ENCODE data around the gene LSM10.
A peak's percentile ranks its signal among the peaks of the same experiment; 100 is the strongest.

Gene LSM10

DNA sequence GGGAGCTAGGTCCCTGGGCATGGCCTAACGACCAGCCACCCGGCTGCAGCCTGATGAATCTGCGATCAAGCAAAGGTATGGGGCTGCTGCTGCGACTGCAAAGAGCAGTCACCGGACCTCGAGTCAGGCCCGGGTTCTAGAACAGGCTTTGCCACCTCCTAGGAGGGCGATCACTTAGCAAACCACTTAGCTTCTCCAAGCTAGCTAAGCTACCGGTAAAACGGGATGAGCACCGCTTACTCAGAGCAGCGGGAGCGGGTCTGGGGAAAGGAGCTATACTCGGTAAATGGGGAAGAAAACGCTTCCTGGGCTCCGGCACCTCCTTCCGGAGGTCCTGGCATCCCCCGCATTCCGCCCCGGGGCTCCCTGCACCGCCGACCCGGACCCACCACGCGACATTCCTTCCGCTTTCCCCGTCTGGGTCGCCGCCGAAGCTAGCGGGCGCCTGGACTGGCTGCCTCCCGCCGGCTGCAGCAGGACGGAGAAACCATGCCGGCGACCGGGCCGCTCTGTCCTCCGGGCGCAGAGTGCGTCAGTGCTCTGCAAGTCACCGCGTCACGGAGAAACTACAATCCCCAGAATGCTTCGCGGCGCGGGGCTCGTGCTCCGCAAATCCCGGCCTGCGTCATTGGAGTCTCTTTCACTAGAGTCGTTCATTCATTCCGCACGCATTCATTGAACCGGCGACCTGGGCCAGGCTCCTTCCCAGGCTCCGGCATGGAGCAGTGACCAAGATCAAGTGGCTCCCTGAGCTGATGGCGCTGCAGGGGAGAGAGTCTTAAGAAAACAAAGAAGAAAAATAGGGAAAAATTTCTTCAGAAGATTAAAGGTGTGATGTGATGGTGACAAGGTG, at the start of gene LSM10:
Gene LSM10, minus strand, starts transcription at position 531 of the 853 bp plus-strand sequence. CDS start 3,779 bp downstream, outside the sequence.
- DNase-seq = peak; percentile 92 to 97

DNA sequence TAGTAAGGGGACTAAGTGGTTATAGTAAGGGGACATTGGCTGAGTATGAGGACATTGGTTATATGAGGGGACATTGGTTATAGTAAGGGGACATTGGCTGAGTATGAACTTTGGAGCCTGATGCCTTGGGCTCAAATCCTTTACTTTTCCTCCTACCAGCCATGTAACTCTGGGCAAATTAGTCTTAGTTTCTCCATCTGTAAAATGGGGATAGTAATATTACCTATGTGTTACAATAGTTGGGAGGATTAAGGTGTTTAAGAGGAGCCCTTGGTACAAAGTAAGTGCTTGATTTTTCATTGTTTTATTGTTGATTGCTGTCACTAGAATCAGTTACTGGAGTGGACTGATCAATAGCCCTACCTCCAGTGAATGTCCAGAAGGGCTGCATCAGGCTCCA, 49.7 kb upstream of the LSM10 start:
- no peak for DNase-seq

DNA sequence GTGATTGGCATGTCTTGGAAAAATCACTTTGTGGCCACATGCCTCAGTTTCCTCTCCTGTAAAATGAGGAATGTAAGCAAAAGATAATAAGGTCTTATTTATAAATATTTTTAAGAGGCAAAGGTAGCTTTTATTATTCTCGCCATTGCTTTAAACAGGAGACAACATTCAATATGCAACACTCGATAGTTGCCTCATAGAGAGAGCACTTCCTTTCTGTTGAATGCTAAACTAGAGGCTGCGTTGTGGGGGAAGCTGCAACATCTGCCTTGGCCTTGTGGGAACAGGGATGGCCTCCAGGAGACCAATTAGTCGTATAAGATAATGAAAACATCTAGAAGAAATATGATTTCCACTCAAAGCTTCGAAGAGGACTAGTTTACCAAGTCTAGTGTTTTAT, 49.0 kb upstream of the LSM10 start:
- DNase-seq = no peak

DNA sequence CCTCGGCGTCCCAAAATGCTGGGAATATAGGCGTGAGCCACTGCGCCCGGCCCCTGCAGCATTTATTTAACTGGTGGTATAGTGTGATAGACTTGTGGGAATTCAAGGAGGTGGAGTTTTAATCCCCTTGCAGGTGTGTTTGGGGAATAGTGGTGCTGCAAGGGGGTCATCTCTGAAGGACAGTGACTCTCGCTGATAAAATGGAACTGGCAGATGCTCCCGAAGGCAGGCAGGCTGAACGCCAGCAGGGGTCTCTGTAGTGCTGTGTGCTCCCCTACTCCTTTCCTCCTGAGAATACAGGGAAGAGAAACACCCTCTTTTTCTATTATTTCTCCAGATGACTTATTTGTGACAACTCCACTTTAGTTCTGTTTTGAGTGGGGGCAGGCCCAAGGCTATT, 48.6 kb upstream of the LSM10 start:
- no peak for DNase-seq

DNA sequence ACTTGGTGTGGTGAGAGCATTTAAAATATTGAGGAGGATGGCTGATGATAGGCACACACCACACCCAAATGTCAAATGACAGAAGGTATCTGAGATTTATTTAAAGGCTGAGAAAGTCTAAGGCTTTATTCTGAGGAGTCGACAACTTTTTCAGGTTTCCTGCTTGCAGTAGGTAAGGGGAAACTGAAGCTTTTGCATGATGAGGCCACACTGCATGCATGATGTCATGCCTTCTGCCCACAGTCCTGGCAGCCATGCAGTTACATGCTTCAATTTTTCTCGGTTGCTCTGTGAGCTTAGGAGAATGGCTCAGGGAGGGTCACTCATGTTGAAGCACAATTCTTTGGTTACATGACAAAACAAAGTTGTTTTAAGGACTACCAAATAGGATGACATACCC, 45.6 kb upstream of the LSM10 start:
- no peak for DNase-seq

DNA sequence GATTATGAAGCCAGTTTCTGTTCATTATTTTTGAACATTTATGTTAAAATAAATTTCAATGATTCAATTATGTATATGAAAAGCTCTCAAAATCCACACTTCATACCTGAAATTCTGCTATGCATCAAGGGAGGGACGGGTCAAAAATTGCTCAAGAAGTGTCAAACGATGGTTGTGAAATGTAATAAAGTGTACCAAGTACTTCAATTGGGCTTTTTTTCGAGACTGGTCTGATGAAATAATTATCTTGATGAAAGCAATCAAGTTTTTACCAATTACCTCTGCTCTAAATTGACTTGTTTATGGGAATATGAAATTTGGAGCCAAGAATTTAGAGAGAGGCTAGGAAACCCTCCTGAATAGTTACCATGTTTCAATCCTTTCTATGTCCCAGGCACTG, 44.6 kb upstream of the LSM10 start:
- no peak for DNase-seq

DNA sequence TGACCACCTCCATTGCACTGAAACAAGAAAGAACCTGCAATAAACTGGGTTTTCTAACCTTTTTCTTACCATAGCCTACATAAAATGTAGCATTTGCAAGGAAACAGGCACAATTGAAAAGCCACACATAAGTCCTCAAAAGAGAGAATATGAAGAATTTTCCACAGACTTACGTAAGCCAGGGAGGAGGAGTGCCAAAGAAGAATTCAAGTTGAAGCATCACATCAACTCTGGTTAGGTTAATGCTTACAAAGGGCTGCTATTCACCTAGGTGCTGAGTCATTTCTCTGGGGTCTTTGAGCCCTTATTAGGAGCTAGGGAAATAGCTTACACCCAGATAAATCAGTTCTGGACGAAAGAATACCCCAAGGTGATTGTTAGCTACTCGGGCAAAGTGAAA, 42.9 kb upstream of the LSM10 start:
- no peak for DNase-seq

DNA sequence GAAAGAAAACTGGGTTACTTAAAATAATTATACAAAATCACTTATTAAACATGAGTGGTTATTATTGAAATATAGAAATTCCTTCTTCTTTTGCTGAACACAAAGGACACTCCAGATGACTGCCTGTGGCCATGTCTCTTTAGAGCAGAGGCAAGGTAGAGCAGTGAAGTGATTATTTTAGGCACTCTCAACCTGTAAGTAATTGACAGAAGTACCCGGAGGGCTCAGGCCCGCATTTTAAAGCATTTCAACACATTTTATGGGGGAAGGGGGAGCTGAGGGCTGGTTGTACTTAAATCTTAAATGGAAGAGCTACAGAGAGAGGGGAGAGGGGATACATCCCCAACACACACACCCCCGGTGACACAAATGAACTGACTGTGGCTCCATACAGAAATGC, 42.3 kb upstream of the LSM10 start:
- no peak for DNase-seq

DNA sequence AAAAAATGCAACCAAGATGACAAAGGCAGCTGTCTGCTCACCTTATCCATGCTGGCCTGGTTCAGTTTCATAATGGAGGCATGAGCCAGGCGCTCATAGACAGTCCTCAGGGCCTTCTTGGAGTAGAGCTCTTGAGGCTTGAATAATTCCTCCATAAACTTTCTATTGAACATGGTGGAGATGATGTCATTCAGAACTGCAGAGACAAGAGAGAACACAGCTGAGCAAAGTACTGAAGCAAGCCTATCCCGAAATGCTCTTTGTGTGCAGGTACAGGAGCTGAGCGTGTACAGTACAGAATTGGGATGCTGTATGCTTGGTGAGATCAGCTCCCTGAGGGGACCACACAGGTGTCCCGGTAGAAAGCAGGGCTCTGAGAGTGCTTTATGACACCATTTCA, 41.0 kb upstream of the LSM10 start:
- no peak for DNase-seq

DNA sequence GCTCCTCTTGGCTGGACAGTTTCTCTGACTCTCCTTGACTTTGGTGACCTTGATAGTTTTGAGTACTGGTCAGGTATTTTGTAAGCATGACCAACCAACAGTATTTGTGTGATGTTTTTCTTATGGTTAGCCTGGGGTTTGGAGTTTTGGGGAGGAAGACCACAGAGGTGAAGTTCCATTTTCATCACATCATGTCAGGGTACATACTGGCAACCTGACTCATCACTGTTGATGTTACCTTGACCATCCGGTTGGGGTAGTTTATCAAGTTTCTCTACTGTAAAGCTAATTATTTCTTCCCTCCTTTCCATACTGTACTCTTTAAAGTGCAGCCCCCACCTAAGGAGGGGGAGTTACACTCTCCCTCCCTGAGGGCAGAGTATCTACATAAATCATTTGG, 39.1 kb upstream of the LSM10 start:
- DNase-seq = no peak

DNA sequence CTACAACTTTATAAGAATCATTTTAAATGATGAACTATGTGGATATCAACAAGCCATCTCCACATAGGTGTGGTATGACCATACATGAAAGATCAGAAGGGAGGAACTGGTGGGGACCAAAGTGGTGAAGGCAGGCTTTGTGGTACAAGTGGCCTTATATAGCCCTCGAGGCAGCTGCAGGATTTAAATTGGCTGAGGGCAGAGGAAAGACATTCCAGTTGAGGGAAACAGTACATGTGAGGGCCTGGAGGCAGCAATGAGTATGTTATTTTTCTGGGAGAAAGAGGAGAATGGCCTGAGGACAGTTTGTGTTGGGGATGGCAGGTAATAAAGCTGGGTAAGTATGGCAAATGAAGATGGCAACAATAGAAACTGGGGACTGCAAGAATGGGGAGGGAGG, 35.4 kb upstream of the LSM10 start:
- DNase-seq = no peak

DNA sequence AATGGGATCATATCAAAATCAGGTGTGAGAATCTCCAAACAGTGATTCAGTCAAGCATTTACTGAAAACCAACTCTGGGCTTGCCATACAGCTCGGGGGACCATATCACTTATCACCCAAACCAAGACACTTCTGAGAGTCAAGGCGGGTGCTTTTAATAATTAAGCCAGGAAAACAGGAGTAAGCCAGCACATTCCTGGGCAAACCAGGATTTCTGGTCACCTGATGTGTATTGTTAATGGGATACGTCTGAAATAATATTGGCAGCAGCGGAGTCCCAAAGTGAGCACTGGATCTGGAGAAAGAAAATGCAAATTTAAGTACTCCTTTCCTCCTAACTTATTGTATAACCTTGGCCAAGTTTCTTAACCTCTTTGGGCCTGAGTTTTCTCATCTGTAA, 34.9 kb upstream of the LSM10 start:
- no peak for DNase-seq

DNA sequence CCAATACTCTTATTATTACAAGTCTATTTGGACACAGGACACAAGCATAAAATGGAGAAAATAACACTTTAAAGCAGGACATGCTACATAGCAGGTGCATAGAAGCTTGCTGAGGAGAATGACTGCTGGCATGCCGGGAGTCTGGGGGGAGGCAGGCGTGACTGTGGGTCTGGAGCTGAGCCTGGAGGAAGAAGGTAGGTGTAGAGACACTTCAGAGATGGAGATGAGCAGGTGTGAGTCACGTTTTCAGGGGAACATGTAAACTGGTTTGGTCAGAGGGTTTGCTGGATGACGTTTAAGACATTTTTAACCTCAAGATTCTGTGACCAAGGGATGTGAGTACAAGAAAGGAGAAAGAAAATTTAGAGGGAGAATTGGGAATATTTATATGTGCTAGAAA, 28.1 kb upstream of the LSM10 start:
- no peak for DNase-seq

DNA sequence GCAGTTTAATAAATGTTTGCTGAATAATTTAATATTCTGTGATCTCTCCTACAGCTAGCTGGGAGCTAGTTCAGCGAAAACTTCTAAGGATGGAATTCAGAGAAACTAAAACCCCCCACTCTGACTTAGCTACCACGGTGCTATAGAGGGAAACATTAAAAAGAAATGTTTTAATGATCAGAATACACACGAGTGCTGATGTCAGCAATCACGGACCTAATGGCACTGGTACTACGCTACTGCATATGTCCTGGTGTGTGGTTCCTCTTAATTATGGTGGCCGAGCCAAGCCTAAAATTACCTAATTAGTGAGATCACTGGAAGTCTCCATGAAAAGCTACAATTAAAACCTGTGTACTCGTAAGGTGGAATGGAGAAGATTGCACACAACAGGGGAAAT, 23.9 kb upstream of the LSM10 start:
- no peak for DNase-seq

DNA sequence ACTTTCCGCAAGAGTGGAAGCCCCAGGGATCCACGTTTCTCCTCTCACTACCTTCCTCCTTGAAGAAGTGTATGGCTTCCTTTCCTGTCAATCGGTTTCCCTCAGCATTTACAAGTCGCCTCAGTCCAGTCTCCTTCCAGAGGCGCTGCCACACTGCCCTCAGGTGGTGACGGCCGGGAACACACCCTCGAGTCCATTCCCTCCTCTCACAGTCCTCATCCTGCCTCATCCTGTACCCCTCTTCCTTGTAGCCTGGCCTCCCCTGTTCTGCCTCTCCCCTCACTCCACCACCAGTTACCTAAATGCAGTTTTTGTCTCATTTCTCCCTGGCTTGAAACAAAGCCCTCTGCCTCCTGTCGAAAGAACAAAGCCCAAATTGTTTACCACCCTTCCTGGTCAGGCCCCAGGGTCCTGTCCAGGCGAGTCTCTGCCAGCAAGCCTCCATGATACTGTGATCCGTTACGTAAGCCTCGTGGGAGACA, 23.2 kb upstream of the LSM10 start:
- DNase-seq = peak; percentile 85 to 93

DNA sequence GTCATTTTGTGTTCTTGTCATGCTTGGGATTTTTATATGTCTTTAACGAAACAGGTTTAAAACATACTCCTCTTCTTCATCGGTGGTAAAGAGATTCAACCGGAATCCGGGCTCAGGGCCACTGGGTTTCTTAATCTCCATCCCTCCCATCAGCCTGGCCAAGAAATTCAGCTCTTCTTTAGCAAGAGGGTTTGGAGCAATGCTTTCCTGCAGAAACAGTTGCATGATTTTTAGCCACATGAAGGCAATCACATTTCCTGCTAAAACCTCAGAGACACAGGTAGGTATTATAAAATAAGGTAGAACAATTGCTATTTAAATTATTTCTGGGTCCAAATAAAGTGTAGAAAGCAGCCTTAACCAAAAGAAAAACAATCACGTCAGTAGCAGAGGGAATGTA, 22.7 kb upstream of the LSM10 start:
- DNase-seq = no peak

DNA sequence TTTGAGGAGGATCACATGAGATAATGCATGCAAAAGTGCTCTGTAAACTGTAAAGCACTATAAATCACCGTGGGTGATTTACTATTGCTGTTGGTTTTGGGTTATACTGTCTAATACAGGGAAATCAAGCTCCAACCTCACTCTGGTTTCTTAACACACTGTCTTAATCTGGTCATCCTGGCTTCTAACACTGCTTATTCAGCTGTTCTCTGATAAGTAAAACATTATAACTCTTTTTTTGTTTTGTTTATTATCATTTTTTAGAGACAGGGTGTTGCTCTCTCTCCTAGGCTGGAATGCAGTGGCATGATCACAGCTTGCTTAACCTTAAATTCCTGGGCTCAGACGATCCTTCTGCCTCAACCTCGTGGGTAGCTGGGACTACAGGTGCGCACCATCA, 21.9 kb upstream of the LSM10 start:
- no peak for DNase-seq

DNA sequence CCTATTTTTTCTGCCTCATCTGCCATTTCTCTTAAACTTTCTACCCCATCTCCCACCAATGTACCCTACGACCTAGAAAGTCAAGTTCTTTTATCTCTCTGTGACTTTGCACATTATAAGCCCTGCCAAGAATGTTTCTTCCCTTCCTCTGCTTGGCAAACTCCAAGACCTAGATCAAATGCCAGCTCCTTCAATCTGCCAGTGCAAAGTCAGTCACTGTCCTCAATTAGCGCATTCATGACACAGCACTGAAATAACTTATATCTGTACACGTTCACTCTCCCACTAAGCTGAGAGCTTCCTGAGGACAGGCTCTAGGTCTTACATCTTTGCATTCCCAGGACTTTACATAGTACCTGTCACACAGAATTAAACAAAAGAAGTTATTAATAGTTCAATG, 21.4 kb upstream of the LSM10 start:
- DNase-seq = no peak

DNA sequence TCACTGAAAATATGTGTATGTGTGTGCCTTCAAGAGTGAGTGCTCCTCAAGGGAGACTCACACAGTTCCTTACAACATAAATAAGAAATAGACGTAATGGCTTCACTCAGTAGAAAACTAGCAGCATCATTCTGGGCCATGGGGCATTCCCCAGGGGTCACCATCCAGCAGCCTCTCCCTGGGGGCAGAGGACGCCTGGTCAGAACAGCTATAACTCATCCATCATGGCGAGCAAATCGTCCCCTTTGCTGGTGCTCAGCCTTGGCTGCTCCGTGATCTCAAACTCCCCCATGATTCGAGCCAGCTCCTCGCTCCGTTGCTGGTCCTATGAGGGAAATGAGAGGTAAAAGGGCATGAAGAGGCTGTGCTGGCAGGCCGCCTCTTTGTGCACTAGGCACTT, 20.2 kb upstream of the LSM10 start:
- no peak for DNase-seq

DNA sequence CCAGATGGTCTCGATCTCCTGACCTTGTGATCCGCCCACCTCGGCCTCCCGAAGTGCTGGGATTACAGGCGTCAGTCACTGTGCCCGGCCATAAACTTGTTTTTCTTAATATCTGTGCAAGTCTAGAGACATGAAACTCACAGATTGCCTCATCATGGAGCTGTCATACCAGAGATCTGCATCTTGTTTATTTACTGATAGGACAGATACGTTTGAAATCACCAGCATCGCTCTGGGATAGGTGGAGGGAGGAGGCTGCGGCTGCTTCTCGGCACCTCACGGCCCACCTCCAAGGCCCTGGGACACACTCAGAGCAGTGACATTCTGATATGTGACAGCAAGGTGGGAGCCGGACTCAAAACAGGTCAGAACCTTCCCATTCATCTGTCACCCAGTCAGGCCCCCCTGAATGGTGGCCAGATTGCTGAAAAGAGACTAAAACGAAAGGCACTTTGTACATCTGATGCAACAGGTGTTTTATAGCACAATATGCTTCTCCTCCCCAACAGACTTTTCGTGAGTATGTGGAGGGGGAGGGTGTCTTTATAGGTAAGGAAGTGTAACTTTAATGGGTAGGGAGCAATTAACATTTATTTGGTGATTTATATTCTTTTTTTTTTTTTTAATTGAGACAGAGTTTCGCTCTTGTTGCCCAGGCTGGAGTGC, 18.1 kb upstream of the LSM10 start:
- no peak for DNase-seq

DNA sequence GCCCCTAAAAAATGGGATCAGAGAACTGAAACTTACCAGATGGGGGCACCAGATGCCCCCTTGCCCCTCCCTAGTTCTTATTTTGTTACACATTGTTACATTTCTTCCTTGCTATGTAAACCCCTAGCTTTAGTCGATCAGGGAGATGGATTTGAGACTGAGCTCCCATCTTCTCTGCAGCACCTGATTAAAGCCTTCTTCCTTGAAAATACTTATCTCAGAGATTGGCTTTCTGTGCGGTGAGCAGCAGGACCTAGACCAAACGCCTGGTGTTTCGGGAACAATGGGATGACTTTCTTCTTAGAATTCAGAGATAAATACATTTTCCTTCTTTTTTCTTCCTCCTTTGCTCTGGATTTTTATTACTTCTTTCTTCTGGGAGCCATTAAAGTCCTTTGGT, 16.7 kb upstream of the LSM10 start:
- no peak for DNase-seq

DNA sequence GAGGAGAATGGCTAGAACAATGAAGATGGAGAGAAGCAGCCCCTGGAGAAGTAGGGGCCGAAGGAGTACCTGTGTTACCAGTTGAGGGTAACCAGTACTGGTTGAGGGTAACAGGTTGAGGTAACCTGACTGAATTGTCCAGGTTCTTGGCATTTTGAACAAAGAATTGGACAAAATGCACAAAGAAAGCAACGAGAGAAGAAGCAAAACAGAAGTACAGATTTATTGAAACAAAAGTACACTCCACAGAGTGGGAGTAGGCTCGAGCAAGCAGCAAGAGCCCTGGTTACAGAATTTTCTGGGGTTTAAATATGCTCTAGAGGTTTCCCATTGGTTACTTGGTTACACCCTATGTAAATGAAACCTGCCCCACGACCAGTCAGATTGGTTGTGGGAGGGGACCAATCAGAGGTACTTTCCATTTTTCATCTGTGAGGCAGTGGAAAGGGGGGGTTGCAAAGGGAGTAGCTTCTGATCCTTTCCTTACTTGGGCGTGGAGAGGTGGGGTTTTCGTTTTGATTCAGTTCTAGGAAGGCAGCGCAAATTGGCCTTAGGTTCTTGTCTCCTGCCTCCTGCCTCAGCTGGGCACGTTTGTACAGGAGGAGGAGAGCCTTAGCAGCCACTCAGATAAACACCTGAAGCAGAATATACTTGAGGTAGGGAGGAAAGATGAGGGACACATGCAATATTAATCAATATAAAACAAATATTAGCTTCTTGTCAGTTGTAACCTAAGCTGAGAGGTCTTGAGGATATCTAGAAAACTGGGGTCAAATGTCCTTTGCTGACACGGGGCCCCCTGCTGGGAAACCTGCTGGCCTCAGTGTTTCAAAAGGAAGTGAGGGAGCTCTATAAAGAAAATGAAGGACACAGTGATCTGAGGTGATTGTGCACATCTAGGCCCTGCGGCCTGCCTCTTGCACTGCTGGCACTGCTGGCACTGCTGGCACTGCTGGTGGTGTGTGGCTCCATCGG, 14.3 kb upstream of the LSM10 start:
- peak in 1 of 2 experiments; percentile 49 for DNase-seq

DNA sequence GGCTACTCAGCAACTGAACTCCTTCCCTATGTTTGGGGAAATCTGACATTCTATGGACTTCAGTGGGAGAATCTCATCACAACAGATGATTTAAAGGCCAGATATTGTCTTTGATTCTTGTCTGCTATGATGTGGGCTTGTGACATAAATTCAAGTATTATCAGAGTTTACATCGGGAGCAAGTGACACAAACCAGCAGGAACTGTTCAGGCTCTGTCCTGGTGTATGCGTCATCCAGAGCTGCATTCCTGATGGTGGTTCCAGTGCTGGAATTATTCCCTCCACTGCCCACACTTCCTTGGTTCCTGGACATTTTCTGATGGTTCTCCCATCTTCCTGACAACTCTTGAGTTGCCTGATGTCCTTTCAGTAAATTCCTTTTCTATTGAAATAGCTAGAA, 10.8 kb upstream of the LSM10 start:
- no peak for DNase-seq
